ENCODE results near the gene GDPD4.

GDPD4 gene

DNA sequence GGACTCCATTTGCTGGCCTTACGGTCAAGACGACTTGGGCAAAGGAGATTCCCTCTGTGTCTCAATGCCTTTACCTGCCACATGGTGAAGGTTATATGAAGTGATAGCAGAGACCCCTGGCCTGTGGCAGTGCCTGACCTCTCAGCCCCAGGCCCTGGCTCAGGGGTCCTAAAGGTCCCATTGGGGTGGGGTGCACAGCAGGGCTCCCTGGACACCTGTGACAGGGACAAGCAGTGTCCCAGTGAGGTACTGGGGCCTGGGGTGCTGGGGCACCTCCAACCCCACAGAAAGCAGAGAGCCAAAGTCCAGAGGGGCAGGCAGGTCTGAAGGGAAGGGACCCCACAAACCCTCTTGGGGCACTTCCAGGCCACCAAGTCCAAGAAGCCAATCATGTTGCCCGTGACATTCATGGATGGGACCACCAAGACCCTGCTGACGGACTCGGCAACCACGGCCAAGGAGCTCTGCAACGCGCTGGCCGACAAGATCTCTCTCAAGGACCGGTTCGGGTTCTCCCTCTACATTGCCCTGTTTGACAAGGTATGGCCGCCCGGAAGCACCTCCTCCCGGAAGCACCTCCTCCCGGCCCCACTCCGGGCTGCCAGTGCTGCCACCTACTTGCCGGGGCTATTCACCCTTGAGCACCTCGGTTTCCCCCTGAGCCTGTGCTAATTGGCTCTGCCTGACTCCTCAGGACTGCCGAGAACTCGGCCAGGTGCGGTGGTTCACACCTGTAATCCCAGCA lies 111.0 kb downstream of the GDPD4 start:
- Histone ChIP-seq H3K36me3 (ENCODE audit: control insufficient read depth, insufficient read depth, low read length) (no peaks in the 10 kb centered on the region), H3K4me3 (ENCODE audit: extremely low read depth, insufficient read depth, low read length, poor library complexity, severe bottlenecking) (no peak overlapping the region), H3K9me3 (ENCODE audit: control insufficient read depth, low read length) (no peaks in the 10 kb centered on the region), H3K4me1 (ENCODE audit: control insufficient read depth, insufficient read depth, low read length, poor library complexity, severe bottlenecking) (no peaks in the 10 kb centered on the region), H3K27ac (ENCODE audit: low read depth, low read length, severe bottlenecking) (no peak overlapping the region)
- 90 to 92% methylated on average over 21 of the region's 21 CpGs for WGBS, 2 experiments (ENCODE audit: insufficient coverage in 2 of 2)

DNA sequence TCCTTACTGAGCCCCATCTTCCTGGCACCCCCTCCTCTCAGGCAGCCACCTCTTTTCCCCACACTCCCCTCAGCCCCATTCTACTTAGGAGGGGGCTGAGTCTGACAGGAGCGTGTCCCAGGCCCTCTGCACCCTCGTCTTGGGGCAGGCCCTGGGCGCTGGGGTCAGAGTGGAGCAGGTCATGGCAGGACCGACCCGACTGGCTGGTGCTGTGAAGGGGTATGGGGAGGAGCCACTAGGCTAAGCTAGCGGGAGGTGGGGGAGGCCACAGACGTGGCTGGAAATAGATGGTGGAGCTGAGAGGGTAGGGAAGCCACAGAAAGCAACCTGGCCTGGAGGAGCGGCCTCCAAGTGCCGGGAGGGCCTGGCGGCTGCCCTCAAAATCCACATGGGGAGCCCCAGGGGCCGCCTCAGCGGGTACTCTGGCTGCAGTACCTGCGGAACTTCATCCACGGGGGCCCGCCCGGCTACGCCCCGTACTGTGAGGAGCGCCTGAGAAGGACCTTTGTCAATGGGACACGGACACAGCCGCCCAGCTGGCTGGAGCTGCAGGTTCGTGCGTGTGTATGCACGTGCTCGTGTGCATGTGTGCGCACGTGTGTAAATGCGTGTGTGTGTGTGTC lies 111.8 kb downstream of the GDPD4 start:
- 91 to 92% methylated on average over 24 to 26 of the region's 28 CpGs for WGBS, 2 experiments (ENCODE audit: insufficient coverage in 2 of 2)
- H3K9me3 ChIP-seq (ENCODE audit: control insufficient read depth, low read length): no peaks in the 10 kb centered on the region
- no peaks in the 10 kb centered on the region for H3K4me1 ChIP-seq (ENCODE audit: control insufficient read depth, insufficient read depth, low read length, poor library complexity, severe bottlenecking)
- no peak overlapping the region for H3K27ac ChIP-seq (ENCODE audit: low read depth, low read length, severe bottlenecking)
- no peak overlapping the region for H3K4me3 ChIP-seq (ENCODE audit: extremely low read depth, insufficient read depth, low read length, poor library complexity, severe bottlenecking)
- no peaks in the 10 kb centered on the region for H3K36me3 ChIP-seq (ENCODE audit: control insufficient read depth, insufficient read depth, low read length)

DNA sequence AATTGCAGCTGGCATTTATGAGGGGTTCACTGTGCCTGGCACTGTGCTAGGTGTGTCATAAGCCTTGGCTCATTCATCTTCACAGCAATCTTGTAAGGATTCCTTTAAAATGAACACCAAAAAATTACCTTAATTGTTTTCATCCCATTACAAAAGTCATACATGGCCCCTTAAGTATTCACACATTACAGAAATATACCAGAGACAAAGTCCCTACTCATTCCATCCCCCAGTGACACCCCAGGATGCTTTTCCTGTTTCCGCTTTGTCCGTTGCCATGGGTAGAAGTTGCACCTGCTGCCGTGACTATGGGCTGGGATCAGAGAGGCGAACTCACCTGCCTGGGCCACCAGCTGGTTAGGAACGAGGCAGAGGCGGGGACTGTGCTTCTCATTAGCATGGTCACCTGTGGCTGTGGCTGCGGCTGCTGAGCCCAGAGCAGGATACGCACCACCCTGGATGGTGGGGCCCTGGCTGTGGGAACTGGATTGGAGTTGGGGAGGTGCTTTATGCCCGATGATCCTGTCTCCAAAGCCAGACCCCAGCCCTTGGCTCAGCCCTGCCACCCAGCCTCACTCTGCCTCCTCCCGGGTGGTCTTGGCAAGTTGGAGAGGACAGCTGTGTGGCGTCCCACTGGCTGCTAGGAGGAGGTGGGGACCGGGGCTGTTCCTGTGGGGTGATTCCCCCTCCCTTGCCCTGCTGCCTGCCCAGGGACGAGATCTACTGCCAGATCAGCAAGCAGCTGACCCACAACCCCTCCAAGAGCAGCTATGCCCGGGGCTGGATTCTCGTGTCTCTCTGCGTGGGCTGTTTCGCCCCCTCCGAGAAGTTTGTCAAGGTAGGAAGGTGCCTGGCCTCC lies 112.6 kb downstream of the GDPD4 start:
- Histone ChIP-seq H3K9me3 (ENCODE audit: control insufficient read depth, low read length) (no peaks in the 10 kb centered on the region), H3K4me3 (ENCODE audit: extremely low read depth, insufficient read depth, low read length, poor library complexity, severe bottlenecking) (no peak overlapping the region), H3K36me3 (ENCODE audit: control insufficient read depth, insufficient read depth, low read length) (no peaks in the 10 kb centered on the region), H3K4me1 (ENCODE audit: control insufficient read depth, insufficient read depth, low read length, poor library complexity, severe bottlenecking) (no peaks in the 10 kb centered on the region), H3K27ac (ENCODE audit: low read depth, low read length, severe bottlenecking) (no peak overlapping the region)
- 85 to 93% methylated on average over 11 to 12 of the region's 18 CpGs for WGBS, 2 experiments (ENCODE audit: insufficient coverage in 2 of 2)

DNA sequence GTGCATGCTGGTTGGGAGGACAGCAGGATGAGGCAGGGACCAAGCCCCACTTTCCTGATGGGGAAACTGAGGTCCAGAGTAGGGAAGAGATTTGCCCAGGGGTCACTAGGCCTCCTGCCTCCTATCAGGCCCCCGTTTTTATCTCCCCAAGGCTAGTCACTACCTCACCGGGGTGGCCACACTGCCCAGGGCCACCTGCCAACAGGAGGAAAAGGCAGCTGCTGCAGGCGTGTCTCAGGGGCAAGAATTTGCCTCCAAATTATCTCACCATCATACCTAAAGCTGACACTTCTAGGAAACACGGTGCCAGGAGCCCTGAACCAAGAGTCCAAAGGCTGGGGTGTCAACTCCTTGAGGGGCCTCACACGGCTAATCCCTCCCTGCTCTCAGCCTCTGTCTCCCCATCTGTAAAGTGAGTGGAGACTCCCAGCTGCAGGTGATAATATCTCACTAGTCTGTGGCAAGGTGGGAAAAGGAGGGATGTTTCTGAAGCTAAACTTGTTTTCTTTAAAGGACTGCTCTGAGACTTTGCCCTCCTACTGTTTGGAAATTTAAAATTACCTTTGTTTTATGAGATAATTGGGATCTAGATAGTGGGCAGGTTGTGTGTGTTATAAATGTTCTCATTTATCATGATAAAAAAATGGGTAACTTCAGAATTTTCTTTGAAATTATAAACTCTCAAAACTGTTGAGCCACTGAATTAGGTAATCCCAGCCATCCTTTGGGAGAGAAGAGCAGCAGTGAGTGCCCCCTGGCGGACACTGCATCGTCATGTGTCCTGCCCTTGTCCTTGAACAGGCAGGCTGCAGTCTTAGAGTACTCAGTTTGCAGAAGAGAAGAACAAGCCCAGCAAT lies 113.5 kb downstream of the GDPD4 start:
- H3K36me3 ChIP-seq (ENCODE audit: control insufficient read depth, insufficient read depth, low read length): no peaks in the 10 kb centered on the region
- WGBS, 2 experiments (ENCODE audit: insufficient coverage in 2 of 2): 46 to 52% methylated on average over 5 of the region's 7 CpGs
- H3K4me1 ChIP-seq (ENCODE audit: control insufficient read depth, insufficient read depth, low read length, poor library complexity, severe bottlenecking): no peaks in the 10 kb centered on the region
- H3K9me3 ChIP-seq (ENCODE audit: control insufficient read depth, low read length): no peaks in the 10 kb centered on the region
- no peak overlapping the region for H3K4me3 ChIP-seq (ENCODE audit: extremely low read depth, insufficient read depth, low read length, poor library complexity, severe bottlenecking)
- no peak overlapping the region for H3K27ac ChIP-seq (ENCODE audit: low read depth, low read length, severe bottlenecking)

DNA sequence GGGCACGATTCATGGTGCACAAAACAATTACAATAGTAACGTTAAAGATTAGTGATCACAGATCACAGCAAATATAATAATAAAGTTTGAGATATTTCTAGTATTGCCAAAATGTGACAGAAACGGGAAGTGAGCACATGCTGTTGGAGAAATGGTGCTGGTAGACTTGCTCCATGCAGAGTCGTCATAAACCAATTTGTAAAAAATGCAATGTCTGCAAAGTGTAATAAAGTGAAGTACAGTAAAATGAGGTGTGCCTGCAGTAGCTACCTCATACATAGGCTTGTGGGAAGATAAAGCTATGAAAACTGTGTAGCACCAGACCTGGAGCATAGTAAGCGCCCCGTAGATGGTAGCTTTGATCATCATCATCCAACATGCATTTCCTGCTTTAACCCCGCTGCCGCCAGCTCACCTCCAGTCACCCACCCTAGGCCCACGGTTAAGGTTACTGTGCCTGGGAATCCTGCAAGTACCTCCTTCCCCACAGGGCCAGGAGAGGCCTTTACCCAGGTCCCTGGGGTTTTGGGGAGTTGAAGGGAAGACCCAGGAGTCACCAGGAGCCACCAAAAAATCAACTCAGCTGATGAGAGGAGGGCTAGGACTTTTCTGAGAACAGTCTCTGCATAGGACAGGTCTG lies 114.3 kb downstream of the GDPD4 start:
- 85 to 90% methylated on average over 4 to 7 of the region's 9 CpGs for WGBS, 2 experiments (ENCODE audit: insufficient coverage in 2 of 2)
- no peaks in the 10 kb centered on the region for H3K4me1 ChIP-seq (ENCODE audit: control insufficient read depth, insufficient read depth, low read length, poor library complexity, severe bottlenecking)
- H3K4me3 ChIP-seq (ENCODE audit: extremely low read depth, insufficient read depth, low read length, poor library complexity, severe bottlenecking): no peak overlapping the region
- no peak overlapping the region for H3K27ac ChIP-seq (ENCODE audit: low read depth, low read length, severe bottlenecking)
- H3K36me3 ChIP-seq (ENCODE audit: control insufficient read depth, insufficient read depth, low read length): no peaks in the 10 kb centered on the region
- no peaks in the 10 kb centered on the region for H3K9me3 ChIP-seq (ENCODE audit: control insufficient read depth, low read length)

DNA sequence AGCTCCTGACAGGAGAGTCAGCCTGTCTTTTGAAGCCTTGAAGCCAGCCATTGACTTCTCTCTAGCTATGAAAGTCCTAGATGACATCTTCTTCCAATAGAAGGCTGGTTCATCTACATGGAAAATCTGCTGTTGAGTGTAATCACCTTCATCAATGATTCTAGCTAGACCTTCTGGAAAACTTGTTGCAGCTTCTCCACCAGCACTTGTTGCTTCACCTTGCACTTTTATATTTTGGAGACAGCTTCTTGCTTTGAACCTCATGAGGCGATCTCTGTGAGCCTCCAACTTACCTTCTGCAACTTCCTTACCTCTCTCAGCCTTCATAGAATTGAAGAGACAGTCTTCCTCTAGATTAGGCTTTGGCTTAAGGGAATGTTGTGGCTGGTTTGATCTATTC lies 115.2 kb downstream of the GDPD4 start:
- no peaks in the 10 kb centered on the region for H3K4me1 ChIP-seq (ENCODE audit: control insufficient read depth, insufficient read depth, low read length, poor library complexity, severe bottlenecking)
- H3K27ac ChIP-seq (ENCODE audit: low read depth, low read length, severe bottlenecking): no peak overlapping the region

DNA sequence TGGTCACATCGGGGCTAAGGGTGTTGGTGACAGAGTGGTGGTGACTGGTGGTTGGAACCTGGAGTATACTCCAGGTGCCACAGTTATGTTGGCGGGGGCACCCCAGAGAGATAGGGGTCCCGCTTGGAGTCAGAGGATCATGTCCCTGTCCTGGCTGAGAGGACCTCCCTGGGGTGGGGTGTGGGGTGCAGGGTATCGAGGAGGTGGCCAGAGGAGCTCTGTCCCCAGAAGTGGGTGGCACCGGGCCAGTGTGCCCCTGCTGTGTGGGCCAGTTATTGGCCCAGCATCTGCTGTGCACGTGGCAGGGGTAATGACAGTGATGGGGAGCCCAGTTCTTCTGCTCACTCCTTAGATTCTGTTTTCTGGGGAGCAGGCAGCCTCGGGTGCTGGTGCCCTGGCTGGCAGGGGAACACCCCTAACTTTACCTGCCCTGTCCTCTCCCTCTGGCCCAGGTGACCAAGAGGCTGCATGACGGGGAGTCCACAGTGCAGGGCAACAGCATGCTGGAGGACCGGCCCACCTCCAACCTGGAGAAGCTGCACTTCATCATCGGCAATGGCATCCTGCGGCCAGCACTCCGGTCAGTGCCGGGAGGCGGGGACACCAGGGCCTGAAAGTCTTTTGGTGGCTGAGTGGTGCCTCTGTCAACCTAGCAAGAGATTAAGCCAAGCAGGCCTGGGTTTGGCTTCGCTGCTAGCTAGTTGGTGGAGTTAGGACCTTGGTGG lies 117.2 kb downstream of the GDPD4 start:
- 90 to 92% methylated on average over 13 to 14 of the region's 15 CpGs for WGBS, 2 experiments (ENCODE audit: insufficient coverage in 2 of 2)
- no peak overlapping the region for H3K27ac ChIP-seq (ENCODE audit: low read depth, low read length, severe bottlenecking)
- H3K4me3 ChIP-seq (ENCODE audit: extremely low read depth, insufficient read depth, low read length, poor library complexity, severe bottlenecking): no peak overlapping the region
- no peaks in the 10 kb centered on the region for H3K9me3 ChIP-seq (ENCODE audit: control insufficient read depth, low read length)
- H3K36me3 ChIP-seq (ENCODE audit: control insufficient read depth, insufficient read depth, low read length): no peaks in the 10 kb centered on the region
- H3K4me1 ChIP-seq (ENCODE audit: control insufficient read depth, insufficient read depth, low read length, poor library complexity, severe bottlenecking): no peaks in the 10 kb centered on the region

More for the DNA sequence above, 115.2 kb downstream of the GDPD4 start:
- no peaks in the 10 kb centered on the region for H3K36me3 ChIP-seq (ENCODE audit: control insufficient read depth, insufficient read depth, low read length)
- WGBS, 2 experiments (ENCODE audit: insufficient coverage in 2 of 2): 83% methylated on average over 1 of the region's 1 CpG; no CpG with 5 or more reads in 1 of the 2 experiments
- no peaks in the 10 kb centered on the region for H3K9me3 ChIP-seq (ENCODE audit: control insufficient read depth, low read length)
- no peak overlapping the region for H3K4me3 ChIP-seq (ENCODE audit: extremely low read depth, insufficient read depth, low read length, poor library complexity, severe bottlenecking)

DNA sequence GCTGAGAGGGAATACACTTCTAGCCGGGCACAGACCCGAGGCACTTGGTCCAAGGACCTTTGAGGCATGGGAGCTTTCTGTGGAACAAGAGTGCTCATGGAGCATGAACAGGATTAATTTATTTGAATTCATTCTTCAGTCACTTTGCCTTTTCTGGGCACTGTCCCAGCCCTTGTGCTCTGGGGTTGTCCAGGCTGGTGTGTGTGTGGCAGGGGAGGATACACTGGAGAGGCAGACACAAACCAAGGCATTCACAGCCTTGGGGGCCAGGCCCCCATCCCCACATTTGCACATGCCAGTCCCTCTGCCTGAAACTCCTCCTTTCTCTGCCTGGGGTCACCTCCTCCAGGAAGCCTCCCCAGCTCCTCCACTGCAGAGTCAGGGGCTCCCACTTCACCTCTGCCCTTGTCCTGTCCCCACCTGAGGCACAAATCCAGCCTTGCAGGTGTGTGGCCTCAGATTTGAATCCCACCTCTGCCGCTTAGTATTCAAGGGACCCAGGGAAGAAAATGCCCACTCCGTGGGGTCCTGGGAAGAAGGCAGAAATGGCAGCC lies 118.0 kb downstream of the GDPD4 start:
- Histone ChIP-seq H3K27ac (ENCODE audit: low read depth, low read length, severe bottlenecking) (no peak overlapping the region), H3K36me3 (ENCODE audit: control insufficient read depth, insufficient read depth, low read length) (no peaks in the 10 kb centered on the region), H3K4me1 (ENCODE audit: control insufficient read depth, insufficient read depth, low read length, poor library complexity, severe bottlenecking) (no peaks in the 10 kb centered on the region), H3K4me3 (ENCODE audit: extremely low read depth, insufficient read depth, low read length, poor library complexity, severe bottlenecking) (no peak overlapping the region), H3K9me3 (ENCODE audit: control insufficient read depth, low read length) (no peaks in the 10 kb centered on the region)
- WGBS, 2 experiments (ENCODE audit: insufficient coverage in 2 of 2): 91 to 95% methylated on average over 2 to 4 of the region's 4 CpGs

DNA sequence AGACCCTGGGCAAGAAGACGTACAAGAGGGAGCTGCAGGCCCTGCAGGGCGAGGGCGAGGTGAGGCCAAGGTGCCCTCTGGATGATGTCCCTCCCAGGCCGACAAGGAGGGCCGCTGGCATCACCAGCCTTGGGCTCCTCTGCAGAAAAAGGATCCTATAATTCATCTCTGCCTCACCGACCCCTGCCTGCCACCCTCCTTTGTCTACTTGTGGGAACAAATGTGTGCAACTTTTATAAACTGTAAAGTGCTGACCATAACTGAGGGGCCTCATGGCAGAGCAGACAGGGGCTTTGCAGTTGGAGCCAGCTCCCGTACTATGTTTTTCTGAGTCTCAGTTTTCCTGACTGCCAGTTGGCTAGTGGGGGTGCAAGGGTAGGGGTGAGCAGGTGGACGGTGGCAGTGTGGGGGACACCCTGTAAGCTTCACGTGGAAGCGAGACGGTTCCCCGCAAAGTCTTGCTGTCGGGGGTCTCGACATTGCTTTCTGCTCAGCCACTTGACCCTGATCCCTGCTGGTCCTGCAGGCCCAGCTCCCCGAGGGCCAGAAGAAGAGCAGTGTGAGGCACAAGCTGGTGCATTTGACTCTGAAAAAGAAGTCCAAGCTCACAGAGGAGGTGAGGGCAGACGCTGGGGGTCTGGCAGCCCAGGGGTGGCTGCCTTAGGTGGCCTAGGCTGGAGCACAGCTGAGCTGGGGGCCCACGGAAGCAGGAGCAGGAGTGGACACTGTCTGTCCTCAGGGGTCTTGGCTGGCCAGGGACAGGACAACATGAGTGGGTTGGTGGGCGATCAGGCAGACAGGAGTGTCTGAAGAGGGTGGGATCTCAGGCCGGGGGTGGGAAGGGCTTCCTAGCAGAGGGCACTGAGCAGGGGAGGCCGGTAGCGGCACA lies 118.7 kb downstream of the GDPD4 start:
- Histone ChIP-seq H3K9me3 (ENCODE audit: control insufficient read depth, low read length) (no peaks in the 10 kb centered on the region), H3K27ac (ENCODE audit: low read depth, low read length, severe bottlenecking) (no peak overlapping the region), H3K4me1 (ENCODE audit: control insufficient read depth, insufficient read depth, low read length, poor library complexity, severe bottlenecking) (no peaks in the 10 kb centered on the region), H3K36me3 (ENCODE audit: control insufficient read depth, insufficient read depth, low read length) (no peaks in the 10 kb centered on the region), H3K4me3 (ENCODE audit: extremely low read depth, insufficient read depth, low read length, poor library complexity, severe bottlenecking) (no peak overlapping the region)
- WGBS, 2 experiments (ENCODE audit: insufficient coverage in 2 of 2): 90 to 97% methylated on average over 15 to 18 of the region's 21 CpGs

Measured in mesodermal cell (in vitro differentiated cells).